Testis (tissue), 3 donors: ENCODE data around the gene ZBTB39. TPM values are rescaled to one million over a fixed set of nuclear protein-coding genes. Genes with fewer than 3 reads are reported as not detected.

Experiments used
- DNase-seq: peaks from one replicate; pipeline ENCODE4 v3.0.0-alpha.2; 2019
- H3K27ac ChIP-seq, 2 donors: fragments of 200-600 bp; sonication (generic); one replicate each; pipeline ENCODE4 v1.5.1; 2019
- H3K27me3 ChIP-seq: fragments of 200-600 bp; sonication (generic); one replicate; pipeline ENCODE4 v1.5.1; 2019
- H3K36me3 ChIP-seq: fragments of 200-600 bp; sonication (generic); one replicate; pipeline ENCODE4 v1.5.1; 2017; ENCODE audit warnings: low read depth; ENCODE audit errors: missing control alignments
- H3K4me1 ChIP-seq: fragments of 200-600 bp; sonication (generic); one replicate; pipeline ENCODE4 v1.5.1; 2019
- H3K4me3 ChIP-seq, 2 donors: fragments of 200-600 bp; sonication (generic); one replicate each; pipeline ENCODE4 v1.5.1; 2017 to 2019
- H3K9me3 ChIP-seq: fragments of 200-600 bp; sonication (generic); one replicate; pipeline ENCODE4 v1.5.1; 2017
- CTCF ChIP-seq, 3 experiments: fragments of 450-650 bp in 2 of 3; fragments of 200-600 bp in 1 of 3; sonication (generic) in 1 of 3; IDR thresholded peaks; one replicate each; pipeline ENCODE4 v1.5.1; 2016 to 2019; ENCODE audit warnings: antibody characterized with exemption in 3 of 3, mild to moderate bottlenecking in 2 of 3, moderate library complexity in 1 of 3
- POLR2A ChIP-seq: fragments of 450-650 bp; IDR thresholded peaks from one replicate; pipeline ENCODE4 v1.6.1; 2017; ENCODE audit warnings: antibody characterized with exemption, mild to moderate bottlenecking, moderate library complexity
- WGBS, 2 donors: methylation state at CpG; one replicate each; pipeline ENCODE4 v1.1.5; 2018; 5-methylcytosine and 5-hydroxymethylcytosine counted together
- intact Hi-C: fragments of 100-400 bp; cut with DNase I; formaldehyde crosslinking; loops from one replicate; pipeline ENCODE4 v1.15.1; 2023; ENCODE audit warnings: low total_unique reads
- polyA plus RNA-seq: library from polyadenylated mRNA; stranded (reverse); fragments of 350-450 nt; fragmentation: Illumina TruSeq; extraction: RNeasy Lipid Tissue Mini Kit (QIAGEN cat#74804); gene quantifications from one replicate; pipeline ENCODE4 v1.2.3, GENCODE V29; 2014; ENCODE audit warnings: low read depth, low replicate concordance; ENCODE audit not compliant: insufficient read depth
- total RNA-seq, 2 donors: library from RNA; depleted of rRNA; stranded (reverse); fragments of >200 nt; gene quantifications; one replicate each; pipeline ENCODE4 v1.2.3, GENCODE V29; 2016

The ZBTB39 gene
- total and polyA plus RNA-seq, 3 donors from 2014 or later, result 15.3 to 21.7 (median 21.0) TPM

DNA sequence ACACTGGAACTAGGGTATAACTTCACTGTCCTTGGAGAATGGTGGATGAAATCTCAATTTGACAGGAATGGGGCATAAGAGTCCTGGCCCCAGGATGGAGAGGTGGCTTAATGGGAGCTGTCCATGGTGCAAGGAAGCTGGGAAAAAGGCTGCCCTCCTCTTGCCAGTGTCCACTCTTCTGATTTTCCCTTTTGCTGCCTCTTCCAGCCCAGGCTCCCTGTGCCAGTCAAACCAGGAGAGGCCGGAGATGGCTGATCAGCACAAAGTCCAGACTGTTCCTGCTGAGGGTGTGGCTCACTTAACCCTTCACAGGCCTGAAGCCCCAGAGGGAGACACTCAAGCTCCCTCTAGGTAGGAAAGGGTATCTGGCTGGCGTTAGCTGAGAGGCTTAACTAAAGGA is 43.5 kb upstream of the ZBTB39 start, which contains the start of gene MYO1A:
Gene MYO1A (minus strand): TSS at position 240 of the 400 bp plus-strand sequence. CDS start 1,806 bp downstream, outside the sequence.
- Histone ChIP-seq H3K4me1 (no peaks in the 10 kb centered on the region), H3K36me3 (no peaks in the 10 kb centered on the region), H3K4me3 (no peak within 1 kb of the TSS), H3K9me3 (no peaks in the 10 kb centered on the region), H3K27ac (no peak within 1 kb of the TSS), H3K27me3 (no peaks in the 10 kb centered on the region)
- intact Hi-C loops, result no loop called here
- TF ChIP-seq CTCF (IDR thresholded peaks at IDR 0.05), result no peak
- TF ChIP-seq POLR2A, result no peak
- no peak for DNase-seq
- WGBS, 2 donors, result 42 to 71% methylated on average over 1 to 2 of the region's 2 CpGs

- H3K36me3 ChIP-seq, result no peaks in the 10 kb centered on the region
- H3K27ac ChIP-seq, result no peak overlapping the region
- no peaks in the 10 kb centered on the region for H3K4me1 ChIP-seq
- H3K9me3 ChIP-seq, result no peaks in the 10 kb centered on the region
- intact Hi-C loops, result no loop called here
- H3K27me3 ChIP-seq, result no peaks in the 10 kb centered on the region
- DNase-seq, result no peak
- TF ChIP-seq POLR2A (no peak), CTCF (IDR thresholded peaks at IDR 0.05) (no peak)
- no peak overlapping the region for H3K4me3 ChIP-seq
- 78 to 84% methylated on average over 4 of the region's 4 CpGs for WGBS, 2 donors
These were observed 42.7 kb upstream of the ZBTB39 start for GRCh38 chr12:57049119-57049446.

DNA sequence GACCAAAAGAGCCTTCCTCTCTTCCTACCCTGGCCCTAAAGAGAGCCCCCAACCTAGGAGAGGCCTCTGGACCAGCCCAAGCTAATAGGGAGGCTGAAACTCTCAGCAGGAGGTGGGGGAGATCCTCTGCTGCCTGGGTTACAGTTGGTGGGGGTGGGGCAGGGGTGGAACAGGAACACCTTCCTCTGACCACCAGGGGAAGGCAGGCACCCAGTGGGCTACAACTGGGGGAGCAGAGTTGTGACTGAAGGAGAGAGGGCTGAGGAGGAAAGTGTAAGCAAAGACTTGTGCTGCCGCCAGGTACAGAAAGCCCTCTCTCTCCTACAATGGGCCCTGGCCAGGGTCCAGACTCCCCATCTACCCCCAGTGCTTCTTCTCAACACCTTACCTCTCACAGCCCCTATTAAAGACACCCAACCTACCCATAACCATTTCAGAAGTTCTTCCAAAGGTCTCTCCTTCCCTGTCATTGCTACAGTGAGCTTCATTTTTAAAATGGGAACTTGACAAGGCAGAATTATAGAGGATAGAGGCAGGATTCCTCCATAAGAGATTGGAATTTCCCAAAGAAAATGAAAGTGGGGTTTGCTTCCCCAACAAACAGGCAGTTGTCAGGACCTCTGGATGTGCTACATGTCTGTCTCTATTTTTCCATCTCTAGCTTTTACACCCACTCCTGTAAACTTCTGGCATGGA is 42.2 kb upstream of the ZBTB39 start:
- TF ChIP-seq CTCF (IDR thresholded peaks at IDR 0.05) (no peak), POLR2A (no peak)

GRCh38 chr12:57047981-57048380 is 41.6 kb upstream of the ZBTB39 start:
- no peaks in the 10 kb centered on the region for H3K36me3 ChIP-seq
- DNase-seq, result no peak
- no peak overlapping the region for H3K27ac ChIP-seq
- H3K4me3 ChIP-seq, result no peak overlapping the region
- WGBS, 2 donors, result 73 to 100% methylated on average over 1 of the region's 1 CpG
- H3K27me3 ChIP-seq, result no peaks in the 10 kb centered on the region
- no peaks in the 10 kb centered on the region for H3K9me3 ChIP-seq
- TF ChIP-seq CTCF (IDR thresholded peaks at IDR 0.05) (no peak), POLR2A (no peak)
- intact Hi-C loops, result no loop called here
- no peaks in the 10 kb centered on the region for H3K4me1 ChIP-seq

More for the DNA sequence above, 42.2 kb upstream of the ZBTB39 start:
- 88 to 94% methylated on average over 1 of the region's 1 CpG for WGBS, 2 donors
- no peaks in the 10 kb centered on the region for H3K27me3 ChIP-seq
- no peak overlapping the region for H3K27ac ChIP-seq
- H3K4me1 ChIP-seq, result no peaks in the 10 kb centered on the region
- intact Hi-C loops, result no loop called here
- H3K36me3 ChIP-seq, result no peaks in the 10 kb centered on the region
- DNase-seq, result no peak
- no peak overlapping the region for H3K4me3 ChIP-seq
- H3K9me3 ChIP-seq, result no peaks in the 10 kb centered on the region
